GM12878 (cell line): ENCODE measurements around the gene CXXC5. TPM values are rescaled to one million over a fixed set of nuclear protein-coding genes. Genes with fewer than 3 reads are reported as not detected.

Experiments
- ATAC-seq: fragments of 200-7000 bp; cut with Tn5 transposase; 3 replicates; pipeline ENCODE4 v1.9.1; 2020; ENCODE audit warnings: mild to moderate bottlenecking, moderate library complexity
- BruUV-seq: library from RNA; stranded (reverse); fragments of 400-500 nt; replicated peaks from 2 replicates; lab custom pipeline; 2021; lab: Mats Ljungman, UMichigan
- CTCF ChIA-PET: fragments of 300-600 bp; sonication (Branson Sonifier 250); formaldehyde crosslinking; extraction: SDS; loops from one replicate; lab custom pipeline; 2021; ENCODE audit warnings: inconsistent platforms; lab: Yijun Ruan, JAX
- POLR2A ChIA-PET: fragments of 350-600 bp; formaldehyde crosslinking; extraction: SDS; loops from one replicate; lab custom pipeline; 2021; ENCODE audit warnings: inconsistent platforms; lab: Charles Lee
- RAD21 ChIA-PET: fragments of 300-600 bp; sonication (Branson Sonifier 250); formaldehyde crosslinking; loops from one replicate; lab custom pipeline; 2023; ENCODE audit warnings: antibody characterized with exemption; ENCODE audit not compliant: unreplicated experiment; lab: Charles Lee
- SMC1A ChIA-PET: fragments of 300-600 bp; sonication (Branson Sonifier 250); formaldehyde crosslinking; loops from one replicate; lab custom pipeline; 2023; ENCODE audit not compliant: unreplicated experiment, uncharacterized antibody; lab: Charles Lee
- DNase-seq: peaks from one replicate; pipeline ENCODE4 v3.0.0-alpha.2; 2011; ENCODE audit warnings: low read depth, low spot score
- FAIRE-seq: peaks from 3 replicates; lab custom pipeline; 2011; peaks lifted over from hg19 to GRCh38; lab: Jason Lieb, UNC
- H2AFZ ChIP-seq: 2 replicates; pipeline ENCODE4 v1.6.0; 2011; ENCODE audit warnings: low read depth, low read length, control low read depth; ENCODE audit not compliant: control insufficient read depth
- H3K27ac ChIP-seq: 2 replicates; pipeline ENCODE4 v1.5.1; 2011; ENCODE audit warnings: control low read depth; ENCODE audit not compliant: control insufficient read depth, insufficient read depth
- H3K27me3 ChIP-seq, 2 experiments: replicated peaks in 1 of 2; 2 replicates each; pipeline versions ENCODE4 v1.6.0 to v1.6.1; 2011; ENCODE audit warnings: low read length in 1 of 2; ENCODE audit not compliant: control insufficient read depth in 2 of 2, insufficient read depth in 2 of 2
- H3K36me3 ChIP-seq, 2 experiments: 2 replicates each; pipeline ENCODE4 v1.5.1; 2011; ENCODE audit warnings: low read length in 1 of 2; ENCODE audit not compliant: control insufficient read depth in 2 of 2, insufficient read depth in 2 of 2
- H3K4me1 ChIP-seq: 2 replicates; pipeline ENCODE4 v1.6.1; 2011; ENCODE audit warnings: mild to moderate bottlenecking, low read length, moderate library complexity, mixed read lengths; ENCODE audit not compliant: control insufficient read depth, insufficient read depth
- H3K4me2 ChIP-seq: 2 replicates; pipeline ENCODE4 v1.6.0; 2011; ENCODE audit warnings: control low read depth; ENCODE audit not compliant: control insufficient read depth, insufficient read depth
- H3K4me3 ChIP-seq: fragments of 200-600 bp; sonication (generic); 2 replicates; pipeline ENCODE4 v1.5.1; 2016
- H3K79me2 ChIP-seq: 2 replicates; pipeline ENCODE4 v1.6.0; 2011; ENCODE audit warnings: low read length; ENCODE audit not compliant: control insufficient read depth, insufficient read depth
- H3K9ac ChIP-seq: 2 replicates; pipeline ENCODE4 v1.8.0; 2011; ENCODE audit warnings: low read length, control low read depth, mixed read lengths; ENCODE audit not compliant: control insufficient read depth, insufficient read depth
- H3K9me3 ChIP-seq: replicated peaks from 3 replicates; pipeline ENCODE4 v1.5.1; 2011; ENCODE audit warnings: mild to moderate bottlenecking, low read length; ENCODE audit not compliant: control insufficient read depth, insufficient read depth
- H4K20me1 ChIP-seq: 2 replicates; pipeline ENCODE4 v1.6.0; 2011; ENCODE audit not compliant: control insufficient read depth, insufficient read depth
- HDAC2 ChIP-seq: fragments of 200-600 bp; sonication (generic); IDR thresholded peaks from 2 replicates; pipeline ENCODE4 v1.6.1; 2017
- MTA3 ChIP-seq: IDR thresholded peaks from 2 replicates; pipeline ENCODE4 v1.6.1; 2012; ENCODE audit warnings: low read length, inconsistent platforms, borderline replicate concordance
- NFYB ChIP-seq: IDR thresholded peaks from 2 replicates; pipeline ENCODE4 v1.6.1; 2011; ENCODE audit warnings: low read depth, mild to moderate bottlenecking, low read length, improper control_type of control experiment, moderate library complexity; ENCODE audit not compliant: insufficient read depth
- POU2F2 ChIP-seq: IDR thresholded peaks from 3 replicates; pipeline ENCODE4 v1.6.1; 2011; ENCODE audit warnings: low read depth, mild to moderate bottlenecking, low read length, borderline replicate concordance
- RCOR1 ChIP-seq: conservative IDR thresholded peaks from 2 replicates; pipeline ENCODE4 v1.6.1; 2012; ENCODE audit warnings: low read depth, low read length, improper control_type of control experiment
- SPI1 ChIP-seq: IDR thresholded peaks from 2 replicates; pipeline ENCODE4 v1.6.1; 2011; ENCODE audit warnings: low read depth, mild to moderate bottlenecking, low read length, moderate library complexity, borderline replicate concordance; ENCODE audit not compliant: insufficient read depth
- SRF ChIP-seq, 2 experiments: IDR thresholded peaks; 2 replicates each; pipeline ENCODE4 v1.6.1; 2011; ENCODE audit warnings: low read depth in 2 of 2, low read length in 2 of 2, mild to moderate bottlenecking in 1 of 2, moderate library complexity in 1 of 2
- ZNF207 ChIP-seq: fragments of 450-650 bp; IDR thresholded peaks from 2 replicates; pipeline ENCODE4 v1.6.1; 2014; ENCODE audit warnings: antibody characterized with exemption, mild to moderate bottlenecking, borderline replicate concordance
- ZSCAN29 ChIP-seq: fragments of 450-650 bp; IDR thresholded peaks from 2 replicates; pipeline ENCODE4 v1.6.1; 2017; ENCODE audit warnings: mild to moderate bottlenecking, moderate library complexity
- WGBS: methylation state at CpG from one replicate; pipeline ENCODE4 v1.1.6; 2016; ENCODE audit warnings: low lambda C conversion rate; ENCODE audit not compliant: insufficient replicate concordance, insufficient coverage; ENCODE audit errors: missing lambda C conversion rate; 5-methylcytosine and 5-hydroxymethylcytosine counted together
- in situ Hi-C: fragments of 300-500 bp; cut with MboI; formaldehyde crosslinking; loops from 9 replicates; pipeline ENCODE4 v1.14.3; 2018; ENCODE audit warnings: mixed read lengths
- intact Hi-C: fragments of 100-400 bp; cut with micrococcal nuclease; formaldehyde crosslinking; loops from one replicate; pipeline ENCODE4 v1.14.2; 2022; ENCODE audit not compliant: unreplicated experiment
- polyA plus RNA-seq, 11 experiments: library from polyadenylated mRNA; depleted of rRNA in 4 of 11; unstranded in 6 of 11; stranded (reverse) in 5 of 11; fragments of >200 nt; fragmentation: Nextera tagmentation in 4 of 11; fragmentation: Illumina TruSeq in 1 of 11; extraction: Ambion mirVana in 4 of 11; extraction: Trizol in 1 of 11; gene quantifications; 1 replicate in 1 of 11; 2 replicates in 10 of 11; pipeline versions ENCODE4 v1.2.1 to v1.2.3, GENCODE V29; 2011 to 2016; ENCODE audit warnings: inconsistent platforms in 2 of 11, missing spikeins in 2 of 11, low read depth in 1 of 11
- total RNA-seq, 4 experiments: library from RNA; depleted of rRNA in 3 of 4; stranded (reverse); fragments of >200 nt in 3 of 4; fragmentation: Illumina TruSeq in 1 of 4; extraction: Trizol in 1 of 4; gene quantifications; 2 replicates each; pipeline versions ENCODE4 v1.2.1 to v1.2.3, GENCODE V29; 2013 to 2021
- TF ChIP-seq, protein P1 (sequence below): IDR thresholded peaks from 2 replicates; pipeline ENCODE4 v1.6.1; 2012; ENCODE audit warnings: low read depth, low read length, improper control_type of control experiment
- TF ChIP-seq, protein P2 (sequence below): fragments of 450-650 bp; IDR thresholded peaks from 2 replicates; pipeline ENCODE4 v1.6.1; 2016; ENCODE audit warnings: mild to moderate bottlenecking, moderate library complexity, borderline replicate concordance
- TF ChIP-seq, protein P3 (sequence below): fragments of 150-350 bp; IDR thresholded peaks from 2 replicates; pipeline ENCODE4 v1.6.1; 2014; ENCODE audit warnings: mild to moderate bottlenecking, low read depth, low read length

CXXC5 gene
- total and polyA plus RNA-seq, 10 of the 15 experiments (the other 5 are each of a cell fraction or from before 2014, with no cell fraction given), result 1.8 to 90.8 (median 40.7) TPM

DNA sequence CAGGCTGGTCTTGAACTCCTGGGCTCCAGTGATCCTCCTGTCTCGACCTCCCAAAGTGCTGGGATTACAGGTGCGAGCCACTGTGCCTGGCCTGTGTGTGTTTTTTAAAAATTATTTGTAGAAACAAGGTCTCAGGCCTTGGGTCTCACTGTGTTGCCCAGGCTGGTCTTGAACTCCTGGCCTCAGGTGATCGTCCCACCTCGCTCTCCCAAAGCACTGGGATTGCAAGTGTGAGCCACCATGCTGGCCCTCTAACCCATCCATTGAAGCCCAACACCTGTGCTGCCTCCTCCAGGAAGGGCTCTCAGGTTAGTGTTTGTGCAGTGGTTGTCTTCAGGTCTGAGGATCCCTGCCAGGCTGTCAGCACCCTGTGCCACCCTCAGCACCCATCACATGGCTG lies 56.6 kb downstream of the CXXC5 start:
- H3K9ac ChIP-seq, result no peak overlapping the region

DNA sequence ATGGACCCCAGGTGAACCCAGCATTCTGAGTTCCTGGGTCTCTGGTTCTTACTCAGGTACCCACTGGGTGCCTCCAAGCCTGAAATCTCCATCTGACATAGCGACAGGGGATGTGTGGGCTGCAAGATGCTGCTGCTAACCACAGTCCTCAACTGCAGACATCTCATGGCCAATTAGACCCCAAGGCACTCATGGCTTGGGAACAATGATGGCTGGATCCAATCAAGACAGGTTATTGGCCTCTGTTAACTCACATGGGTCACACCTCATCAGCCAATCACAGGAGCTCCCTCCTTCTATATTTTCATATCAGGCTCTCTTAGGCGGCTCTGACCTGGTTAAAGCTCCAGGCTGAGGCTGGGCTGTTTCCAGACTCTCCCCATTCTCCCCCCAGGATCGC lies 57.0 kb downstream of the CXXC5 start:
- in situ Hi-C loops, result no loop called here
- BruUV-seq, result no TSS peak
- FAIRE-seq (no peak), DNase-seq (no peak), ATAC-seq (no peak)
- H3K4me2 ChIP-seq, result no peak overlapping the region
- H4K20me1 ChIP-seq, result no peaks in the 10 kb centered on the region
- no peak overlapping the region for H3K27ac ChIP-seq
- H3K4me1 ChIP-seq, result peaks cover 12% of the 10 kb centered on the region
- ChIA-PET POLR2A (interaction anchor here (1.3 kb wide), 1 partner anchor 40 kb away, joined by 3 read pairs; no protein-coding TSS in a partner anchor), RAD21 (interaction anchor here (1.1 to 1.6 kb wide), 2 partner anchors 15 to 69 kb away, joined by 4 read pairs; no protein-coding TSS in a partner anchor), CTCF (interaction anchor here (0.9 to 3.1 kb wide), 5 partner anchors 15 to 71 kb away, joined by 4 to 13 read pairs (median 5); no protein-coding TSS in a partner anchor), SMC1A (interaction anchor here (1.0 to 7.5 kb wide), 2 partner anchors 14 to 42 kb away, joined by 3 to 49 read pairs; no protein-coding TSS in a partner anchor)
- no peak overlapping the region for H2AFZ ChIP-seq
- intact Hi-C loops, result no loop called here
- no peaks in the 10 kb centered on the region; the same call in 2 of the 3 replicates for H3K9me3 ChIP-seq
- peaks cover 1% of the 10 kb centered on the region in 2 experiments; a peak in 3 of 4 replicates for H3K27me3 ChIP-seq
- no peaks in the 10 kb centered on the region for H3K36me3 ChIP-seq
- no peak overlapping the region for H3K4me3 ChIP-seq
- WGBS, result 77% methylated on average over 3 of the region's 3 CpGs
- H3K9ac ChIP-seq, result no peak overlapping the region
- no peaks in the 10 kb centered on the region for H3K79me2 ChIP-seq
- TF ChIP-seq MTA3 (no peak), ZSCAN29 (no peak), HDAC2 (no peak), ZNF207 (no peak), SRF (IDR thresholded peaks at IDR 0.05; ENCODE audit: low read depth in 2 of 2, low read length in 2 of 2) (no peak)
- TF ChIP-seq, protein P1, sequence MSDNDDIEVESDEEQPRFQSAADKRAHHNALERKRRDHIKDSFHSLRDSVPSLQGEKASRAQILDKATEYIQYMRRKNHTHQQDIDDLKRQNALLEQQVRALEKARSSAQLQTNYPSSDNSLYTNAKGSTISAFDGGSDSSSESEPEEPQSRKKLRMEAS, result no peak
- TF ChIP-seq, protein P2, sequence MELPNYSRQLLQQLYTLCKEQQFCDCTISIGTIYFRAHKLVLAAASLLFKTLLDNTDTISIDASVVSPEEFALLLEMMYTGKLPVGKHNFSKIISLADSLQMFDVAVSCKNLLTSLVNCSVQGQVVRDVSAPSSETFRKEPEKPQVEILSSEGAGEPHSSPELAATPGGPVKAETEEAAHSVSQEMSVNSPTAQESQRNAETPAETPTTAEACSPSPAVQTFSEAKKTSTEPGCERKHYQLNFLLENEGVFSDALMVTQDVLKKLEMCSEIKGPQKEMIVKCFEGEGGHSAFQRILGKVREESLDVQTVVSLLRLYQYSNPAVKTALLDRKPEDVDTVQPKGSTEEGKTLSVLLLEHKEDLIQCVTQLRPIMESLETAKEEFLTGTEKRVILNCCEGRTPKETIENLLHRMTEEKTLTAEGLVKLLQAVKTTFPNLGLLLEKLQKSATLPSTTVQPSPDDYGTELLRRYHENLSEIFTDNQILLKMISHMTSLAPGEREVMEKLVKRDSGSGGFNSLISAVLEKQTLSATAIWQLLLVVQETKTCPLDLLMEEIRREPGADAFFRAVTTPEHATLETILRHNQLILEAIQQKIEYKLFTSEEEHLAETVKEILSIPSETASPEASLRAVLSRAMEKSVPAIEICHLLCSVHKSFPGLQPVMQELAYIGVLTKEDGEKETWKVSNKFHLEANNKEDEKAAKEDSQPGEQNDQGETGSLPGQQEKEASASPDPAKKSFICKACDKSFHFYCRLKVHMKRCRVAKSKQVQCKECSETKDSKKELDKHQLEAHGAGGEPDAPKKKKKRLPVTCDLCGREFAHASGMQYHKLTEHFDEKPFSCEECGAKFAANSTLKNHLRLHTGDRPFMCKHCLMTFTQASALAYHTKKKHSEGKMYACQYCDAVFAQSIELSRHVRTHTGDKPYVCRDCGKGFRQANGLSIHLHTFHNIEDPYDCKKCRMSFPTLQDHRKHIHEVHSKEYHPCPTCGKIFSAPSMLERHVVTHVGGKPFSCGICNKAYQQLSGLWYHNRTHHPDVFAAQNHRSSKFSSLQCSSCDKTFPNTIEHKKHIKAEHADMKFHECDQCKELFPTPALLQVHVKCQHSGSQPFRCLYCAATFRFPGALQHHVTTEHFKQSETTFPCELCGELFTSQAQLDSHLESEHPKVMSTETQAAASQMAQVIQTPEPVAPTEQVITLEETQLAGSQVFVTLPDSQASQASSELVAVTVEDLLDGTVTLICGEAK, result no peak

More for the DNA sequence above, 56.6 kb downstream of the CXXC5 start:
- no TSS peak for BruUV-seq
- Histone ChIP-seq H3K4me3 (no peak overlapping the region), H3K27me3 (peaks cover 0 to 1% of the 10 kb centered on the region in 2 experiments; a peak in 3 of 4 replicates), H3K4me1 (peaks cover 10% of the 10 kb centered on the region), H3K79me2 (no peaks in the 10 kb centered on the region), H3K9me3 (no peaks in the 10 kb centered on the region), H3K4me2 (no peak overlapping the region), H3K36me3 (no peaks in the 10 kb centered on the region), H3K27ac (no peak overlapping the region), H2AFZ (no peak overlapping the region), H4K20me1 (no peaks in the 10 kb centered on the region)
- CTCF ChIA-PET, result interaction anchor here (1.3 kb wide), 1 partner anchor 71 kb away, joined by 6 read pairs; no protein-coding TSS in a partner anchor
- WGBS, result 33% methylated on average over 4 of the region's 4 CpGs
- FAIRE-seq, result no peak
- TF ChIP-seq RCOR1 (no peak), NFYB (no peak), POU2F2 (no peak), SPI1 (no peak)
- TF ChIP-seq, protein P3, sequence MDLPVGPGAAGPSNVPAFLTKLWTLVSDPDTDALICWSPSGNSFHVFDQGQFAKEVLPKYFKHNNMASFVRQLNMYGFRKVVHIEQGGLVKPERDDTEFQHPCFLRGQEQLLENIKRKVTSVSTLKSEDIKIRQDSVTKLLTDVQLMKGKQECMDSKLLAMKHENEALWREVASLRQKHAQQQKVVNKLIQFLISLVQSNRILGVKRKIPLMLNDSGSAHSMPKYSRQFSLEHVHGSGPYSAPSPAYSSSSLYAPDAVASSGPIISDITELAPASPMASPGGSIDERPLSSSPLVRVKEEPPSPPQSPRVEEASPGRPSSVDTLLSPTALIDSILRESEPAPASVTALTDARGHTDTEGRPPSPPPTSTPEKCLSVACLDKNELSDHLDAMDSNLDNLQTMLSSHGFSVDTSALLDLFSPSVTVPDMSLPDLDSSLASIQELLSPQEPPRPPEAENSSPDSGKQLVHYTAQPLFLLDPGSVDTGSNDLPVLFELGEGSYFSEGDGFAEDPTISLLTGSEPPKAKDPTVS, result no peak
- POLR2A ChIA-PET, result no interaction called here
- intact Hi-C loops, result no loop called here
- DNase-seq, result no peak
- SMC1A ChIA-PET, result interaction anchor here (7.5 kb wide), 1 partner anchor 43 kb away, joined by 49 read pairs; no protein-coding TSS in a partner anchor
- RAD21 ChIA-PET, result interaction anchor here (1.6 kb wide), 1 partner anchor 69 kb away, joined by 4 read pairs; no protein-coding TSS in a partner anchor
- ATAC-seq, result no peak
- in situ Hi-C loops, result no loop called here
